ENCODE measurements around the gene ANKRD55.
"Not testable (repeated sequence)": the region's sequence is repeated elsewhere in the genome, so short reads cannot be mapped to it uniquely, and the experiment has no call there.

ANKRD55 gene

GRCh38 chr5:56168066-56168478 lies 65.1 kb downstream of the ANKRD55 start:
- peak in 1 of 2 experiments; percentile 51 for DNase-seq (ENCODE audit: low read depth in 2 of 2)

GRCh38 chr5:56167519-56167918 lies 65.6 kb downstream of the ANKRD55 start:
- DNase-seq (ENCODE audit: low read depth in 2 of 2) = no peak

GRCh38 chr5:56166671-56167385 lies 66.3 kb downstream of the ANKRD55 start:
- DNase-seq (ENCODE audit: low read depth in 2 of 2) = peak; percentile 73

- no peak for DNase-seq (ENCODE audit: low read depth in 2 of 2)
Measured at GRCh38 chr5:56164376-56164775, 68.8 kb downstream of the ANKRD55 start.

GRCh38 chr5:56161927-56162326 lies 71.2 kb downstream of the ANKRD55 start:
- no peak for DNase-seq (ENCODE audit: low read depth in 2 of 2)

GRCh38 chr5:56161439-56161823 lies 71.7 kb downstream of the ANKRD55 start:
- DNase-seq (ENCODE audit: low read depth in 2 of 2) = no peak

GRCh38 chr5:56160723-56161438 lies 72.2 kb downstream of the ANKRD55 start:
- DNase-seq (ENCODE audit: low read depth in 2 of 2) = no peak

- DNase-seq (ENCODE audit: low read depth in 2 of 2) = no peak
Measured at GRCh38 chr5:56159521-56159947, 73.6 kb downstream of the ANKRD55 start.

GRCh38 chr5:56158331-56158960 lies 74.7 kb downstream of the ANKRD55 start:
- no peak for DNase-seq (ENCODE audit: low read depth in 2 of 2)

- DNase-seq (ENCODE audit: low read depth in 2 of 2) = not testable (repeated sequence)
Measured at GRCh38 chr5:56157191-56157621, 75.9 kb downstream of the ANKRD55 start.

GRCh38 chr5:56156585-56157190 lies 76.4 kb downstream of the ANKRD55 start:
- DNase-seq (ENCODE audit: low read depth in 2 of 2) = not testable (repeated sequence)

- DNase-seq (ENCODE audit: low read depth in 2 of 2) = no peak
Measured at GRCh38 chr5:56155992-56156584, 77.0 kb downstream of the ANKRD55 start.

GRCh38 chr5:56154732-56155484 lies 78.2 kb downstream of the ANKRD55 start:
- no peak for DNase-seq (ENCODE audit: low read depth in 2 of 2)

GRCh38 chr5:56152437-56152836 lies 80.7 kb downstream of the ANKRD55 start:
- DNase-seq (ENCODE audit: low read depth in 2 of 2) = no peak

- not testable (repeated sequence) for DNase-seq (ENCODE audit: low read depth in 2 of 2)
Measured at GRCh38 chr5:56150756-56151155, 82.4 kb downstream of the ANKRD55 start.

GRCh38 chr5:56148453-56148971 lies 84.6 kb downstream of the ANKRD55 start:
- DNase-seq (ENCODE audit: low read depth in 2 of 2) = no peak

GRCh38 chr5:56147659-56148230 lies 85.4 kb downstream of the ANKRD55 start:
- DNase-seq (ENCODE audit: low read depth in 2 of 2) = no peak

GRCh38 chr5:56147106-56147505 lies 86.0 kb downstream of the ANKRD55 start:
- DNase-seq (ENCODE audit: low read depth in 2 of 2) = no peak

GRCh38 chr5:56146674-56147073 lies 86.5 kb downstream of the ANKRD55 start:
- no peak for DNase-seq (ENCODE audit: low read depth in 2 of 2)

- peak; percentile 52 to 54 for DNase-seq (ENCODE audit: low read depth in 2 of 2)
Measured at GRCh38 chr5:56145511-56145910, 87.6 kb downstream of the ANKRD55 start.

All from fibroblast of skin of left quadriceps (primary cell).